Thyroid gland (tissue), 4 donors: ENCODE measurements around the gene TGIF1.

Source experiments
- POLR2A ChIP-seq, 2 donors: fragments of 450-650 bp; IDR thresholded peaks; one replicate each; pipeline ENCODE4 v1.6.1; 2017; ENCODE audit warnings: antibody characterized with exemption in 2 of 2, mild to moderate bottlenecking in 2 of 2, moderate library complexity in 1 of 2
- TF ChIP-seq, protein P1 (sequence below), 6 experiments: fragments of 200-600 bp in 3 of 6; fragments of 450-650 bp in 3 of 6; sonication (generic) in 3 of 6; IDR thresholded peaks; one replicate each; pipeline ENCODE4 v1.5.1; 2016 to 2019; ENCODE audit warnings: antibody characterized with exemption in 6 of 6, mild to moderate bottlenecking in 2 of 6, inconsistent platforms in 1 of 6, moderate library complexity in 1 of 6

DNA sequence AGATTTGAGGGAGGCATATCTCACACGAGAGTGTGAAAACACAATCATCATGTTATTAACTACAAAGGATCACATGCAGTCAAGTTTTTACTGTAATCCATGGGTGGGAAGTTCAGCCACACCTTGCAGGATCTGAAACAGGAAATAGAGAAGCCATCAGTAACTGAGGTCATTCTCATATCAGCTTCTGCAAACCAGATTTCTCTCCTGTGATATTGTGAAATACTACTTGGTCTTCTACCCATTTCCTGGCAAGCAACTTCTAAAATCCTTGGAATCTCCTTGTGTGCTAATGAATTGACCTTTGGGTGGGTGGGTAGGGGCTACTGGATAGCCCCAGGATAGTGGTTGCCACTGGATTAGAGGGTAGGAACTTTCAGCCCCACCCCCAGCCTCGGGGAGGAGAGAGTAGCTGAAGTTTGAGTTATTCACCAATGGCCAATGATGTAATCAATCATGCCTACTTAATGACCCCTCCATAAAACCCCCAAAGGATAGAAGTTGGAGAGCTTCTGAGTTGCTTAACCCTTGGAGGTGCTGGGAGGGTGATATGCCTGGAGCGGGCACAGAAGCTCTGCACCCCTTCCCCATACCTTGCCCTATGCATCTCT is 25.6 kb upstream of the TGIF1 start:
- no peak for TF ChIP-seq POLR2A (IDR thresholded peaks at IDR 0.05)
- TF ChIP-seq, protein P1, sequence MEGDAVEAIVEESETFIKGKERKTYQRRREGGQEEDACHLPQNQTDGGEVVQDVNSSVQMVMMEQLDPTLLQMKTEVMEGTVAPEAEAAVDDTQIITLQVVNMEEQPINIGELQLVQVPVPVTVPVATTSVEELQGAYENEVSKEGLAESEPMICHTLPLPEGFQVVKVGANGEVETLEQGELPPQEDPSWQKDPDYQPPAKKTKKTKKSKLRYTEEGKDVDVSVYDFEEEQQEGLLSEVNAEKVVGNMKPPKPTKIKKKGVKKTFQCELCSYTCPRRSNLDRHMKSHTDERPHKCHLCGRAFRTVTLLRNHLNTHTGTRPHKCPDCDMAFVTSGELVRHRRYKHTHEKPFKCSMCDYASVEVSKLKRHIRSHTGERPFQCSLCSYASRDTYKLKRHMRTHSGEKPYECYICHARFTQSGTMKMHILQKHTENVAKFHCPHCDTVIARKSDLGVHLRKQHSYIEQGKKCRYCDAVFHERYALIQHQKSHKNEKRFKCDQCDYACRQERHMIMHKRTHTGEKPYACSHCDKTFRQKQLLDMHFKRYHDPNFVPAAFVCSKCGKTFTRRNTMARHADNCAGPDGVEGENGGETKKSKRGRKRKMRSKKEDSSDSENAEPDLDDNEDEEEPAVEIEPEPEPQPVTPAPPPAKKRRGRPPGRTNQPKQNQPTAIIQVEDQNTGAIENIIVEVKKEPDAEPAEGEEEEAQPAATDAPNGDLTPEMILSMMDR (IDR thresholded peaks at IDR 0.05): no peak
